Esophagus (tissue), 2 donors: ENCODE results near the gene AGBL4. TPM values are rescaled to one million over a fixed set of nuclear protein-coding genes. Genes with fewer than 3 reads are reported as not detected.
"Not testable (repeated sequence)": the region's sequence is repeated elsewhere in the genome, so short reads cannot be mapped to it uniquely, and the experiment has no call there.

ENCODE experiments used
- H3K27ac ChIP-seq, 2 donors: one replicate each; pipeline ENCODE4 v1.5.1; 2013; ENCODE audit warnings: low read depth in 2 of 2, mild to moderate bottlenecking in 2 of 2, inconsistent platforms in 1 of 2, low read length in 1 of 2, moderate library complexity in 1 of 2
- H3K27me3 ChIP-seq, 2 donors: one replicate each; pipeline ENCODE4 v1.6.1; 2013; ENCODE audit warnings: low read length in 2 of 2, control low read depth in 1 of 2, mild to moderate bottlenecking in 1 of 2; ENCODE audit not compliant: insufficient read depth in 2 of 2, control insufficient read depth in 1 of 2
- H3K36me3 ChIP-seq, 2 donors: one replicate each; pipeline ENCODE4 v1.6.1; 2013; ENCODE audit warnings: low read length in 1 of 2; ENCODE audit not compliant: control insufficient read depth in 2 of 2, insufficient read depth in 2 of 2
- H3K4me1 ChIP-seq, 2 donors: one replicate each; pipeline ENCODE4 v1.6.1; 2013; ENCODE audit warnings: low read length in 1 of 2; ENCODE audit not compliant: control insufficient read depth in 2 of 2, insufficient read depth in 2 of 2
- H3K4me3 ChIP-seq, 2 donors: one replicate each; pipeline ENCODE4 v1.5.1; 2013; ENCODE audit warnings: low read length in 2 of 2, mild to moderate bottlenecking in 2 of 2, low read depth in 1 of 2, moderate library complexity in 1 of 2
- H3K9me3 ChIP-seq, 2 donors: one replicate each; pipeline ENCODE4 v1.6.1; 2013; ENCODE audit warnings: mild to moderate bottlenecking in 2 of 2, low read depth in 1 of 2, low read length in 1 of 2, moderate library complexity in 1 of 2; ENCODE audit not compliant: control insufficient read depth in 2 of 2, insufficient read depth in 1 of 2
- WGBS, 2 donors: extraction: QIAGEN DNeasy Blood & Tissue Kit; methylation state at CpG; one replicate each; pipeline ENCODE4 v1.1.7; 2013; 5-methylcytosine and 5-hydroxymethylcytosine counted together
- polyA plus RNA-seq, 2 donors: library from polyadenylated mRNA; stranded (reverse); fragments of 200-250 nt; gene quantifications; one replicate each; pipeline ENCODE4 v1.2.3, GENCODE V29; 2013
- donor health status: healthy with polysubstance abuse.
- donor health status: Bipolar disorder and iron deficiency.

Gene AGBL4
- polyA plus RNA-seq, 2 donors, result 0.02 TPM; not detected in 1

- Histone ChIP-seq H3K4me3 (no peak overlapping the region), H3K27me3 (no peaks in the 10 kb centered on the region), H3K4me1 (no peaks in the 10 kb centered on the region), H3K27ac (no peak overlapping the region), H3K36me3 (no peaks in the 10 kb centered on the region), H3K9me3 (no peaks in the 10 kb centered on the region)
- 75 to 83% methylated on average over 2 of the region's 2 CpGs for WGBS, 2 donors
Measured at GRCh38 chr1:49340576-49340975, 683.2 kb downstream of the AGBL4 start.

GRCh38 chr1:49339043-49339442 lies 684.7 kb downstream of the AGBL4 start:
- no peaks in the 10 kb centered on the region for H3K4me1 ChIP-seq
- H3K9me3 ChIP-seq, result no peaks in the 10 kb centered on the region
- H3K27ac ChIP-seq, result no peak overlapping the region
- H3K27me3 ChIP-seq, result no peaks in the 10 kb centered on the region
- H3K36me3 ChIP-seq, result no peaks in the 10 kb centered on the region
- WGBS, 2 donors, result 76 to 77% methylated on average over 4 of the region's 4 CpGs
- H3K4me3 ChIP-seq, result no peak overlapping the region

GRCh38 chr1:49337251-49337650 lies 686.5 kb downstream of the AGBL4 start:
- WGBS, 2 donors, result 94 to 100% methylated on average over 1 of the region's 1 CpG
- Histone ChIP-seq H3K27ac (no peak overlapping the region), H3K4me1 (no peaks in the 10 kb centered on the region), H3K27me3 (no peaks in the 10 kb centered on the region), H3K4me3 (no peak overlapping the region), H3K36me3 (no peaks in the 10 kb centered on the region), H3K9me3 (no peaks in the 10 kb centered on the region)

GRCh38 chr1:49333906-49334305 lies 689.8 kb downstream of the AGBL4 start:
- WGBS, 2 donors, result 50 to 51% methylated on average over 2 of the region's 2 CpGs
- H3K36me3 ChIP-seq, result no peaks in the 10 kb centered on the region
- H3K27me3 ChIP-seq, result no peaks in the 10 kb centered on the region
- H3K9me3 ChIP-seq, result no peaks in the 10 kb centered on the region
- H3K4me1 ChIP-seq, result no peaks in the 10 kb centered on the region
- no peak overlapping the region for H3K27ac ChIP-seq
- no peak overlapping the region for H3K4me3 ChIP-seq

- H3K36me3 ChIP-seq, result no peaks in the 10 kb centered on the region
- no peaks in the 10 kb centered on the region for H3K27me3 ChIP-seq
- H3K4me1 ChIP-seq, result no peaks in the 10 kb centered on the region
- no peak overlapping the region for H3K4me3 ChIP-seq
- 84 to 86% methylated on average over 17 of the region's 17 CpGs for WGBS, 2 donors
- H3K9me3 ChIP-seq, result no peaks in the 10 kb centered on the region
- H3K27ac ChIP-seq, result no peak overlapping the region
Measured at GRCh38 chr1:49331066-49331852, 692.5 kb downstream of the AGBL4 start.

- H3K4me3 ChIP-seq, result no peak overlapping the region
- H3K4me1 ChIP-seq, result no peaks in the 10 kb centered on the region
- 87 to 89% methylated on average over 2 of the region's 2 CpGs for WGBS, 2 donors
- no peak overlapping the region for H3K27ac ChIP-seq
- no peaks in the 10 kb centered on the region for H3K36me3 ChIP-seq
- H3K9me3 ChIP-seq, result no peaks in the 10 kb centered on the region
- H3K27me3 ChIP-seq, result no peaks in the 10 kb centered on the region
Measured at GRCh38 chr1:49323925-49324540, 699.7 kb downstream of the AGBL4 start.

- 77 to 83% methylated on average over 2 of the region's 2 CpGs for WGBS, 2 donors
- H3K4me1 ChIP-seq, H3K9me3 ChIP-seq, H3K27me3 ChIP-seq, H3K36me3 ChIP-seq, H3K27ac ChIP-seq, H3K4me3 ChIP-seq: not testable (repeated sequence)
Measured at GRCh38 chr1:49320493-49320892, 703.3 kb downstream of the AGBL4 start.

GRCh38 chr1:49319426-49319963 lies 704.3 kb downstream of the AGBL4 start:
- H3K4me1 ChIP-seq, result no peaks in the 10 kb centered on the region
- H3K9me3 ChIP-seq, result no peaks in the 10 kb centered on the region
- no peak overlapping the region for H3K4me3 ChIP-seq
- no peaks in the 10 kb centered on the region for H3K27me3 ChIP-seq
- no peaks in the 10 kb centered on the region for H3K36me3 ChIP-seq
- H3K27ac ChIP-seq, result no peak overlapping the region

GRCh38 chr1:49318218-49318617 lies 705.5 kb downstream of the AGBL4 start:
- no peaks in the 10 kb centered on the region for H3K27me3 ChIP-seq
- no peaks in the 10 kb centered on the region for H3K9me3 ChIP-seq
- 80 to 83% methylated on average over 2 of the region's 2 CpGs for WGBS, 2 donors

GRCh38 chr1:49307457-49307856 lies 716.3 kb downstream of the AGBL4 start:
- Histone ChIP-seq H3K9me3 (no peaks in the 10 kb centered on the region), H3K4me3 (no peak overlapping the region), H3K4me1 (no peaks in the 10 kb centered on the region), H3K27me3 (no peaks in the 10 kb centered on the region), H3K27ac (no peak overlapping the region), H3K36me3 (no peaks in the 10 kb centered on the region)

More at GRCh38 chr1:49318218-49318617, 705.5 kb downstream of the AGBL4 start:
- Histone ChIP-seq H3K4me3 (no peak overlapping the region), H3K4me1 (no peaks in the 10 kb centered on the region), H3K27ac (no peak overlapping the region), H3K36me3 (no peaks in the 10 kb centered on the region)
